Ascending aorta (tissue), 2 donors: ENCODE results near the gene CDR2. TPM values are rescaled to one million over a fixed set of nuclear protein-coding genes. Genes with fewer than 3 reads are reported as not detected.

Experiments
- DNase-seq, 2 donors: peaks; one replicate each; pipeline ENCODE4 v3.0.0-alpha.2; 2019; ENCODE audit warnings: low spot score in 2 of 2
- H3K27ac ChIP-seq, 2 donors: fragments of 200-600 bp; sonication (generic); one replicate each; pipeline ENCODE4 v1.5.1; 2016 to 2017; ENCODE audit warnings: mild to moderate bottlenecking in 1 of 2
- H3K27me3 ChIP-seq: fragments of 200-600 bp; sonication (generic); one replicate; pipeline ENCODE4 v1.5.1; 2017
- H3K36me3 ChIP-seq, 2 donors: fragments of 200-600 bp; sonication (generic); one replicate each; pipeline ENCODE4 v1.5.1; 2016
- H3K4me1 ChIP-seq, 2 donors: fragments of 200-600 bp; sonication (generic); one replicate each; pipeline ENCODE4 v1.5.1; 2016 to 2017; ENCODE audit warnings: mild to moderate bottlenecking in 1 of 2
- H3K4me3 ChIP-seq, 2 donors: fragments of 200-600 bp; sonication (generic); one replicate each; pipeline ENCODE4 v1.5.1; 2016 to 2017; ENCODE audit warnings: mild to moderate bottlenecking in 1 of 2
- H3K9me3 ChIP-seq, 2 donors: fragments of 200-600 bp; sonication (generic); one replicate each; pipeline ENCODE4 v1.5.1; 2016
- CTCF ChIP-seq, 3 experiments: fragments of 200-600 bp in 2 of 3; fragments of 450-650 bp in 1 of 3; sonication (generic) in 2 of 3; IDR thresholded peaks; one replicate each; pipeline ENCODE4 v1.5.1; 2016 to 2019; ENCODE audit warnings: antibody characterized with exemption in 3 of 3, mild to moderate bottlenecking in 1 of 3, moderate library complexity in 1 of 3
- intact Hi-C: fragments of 100-400 bp; cut with DNase I; formaldehyde crosslinking; loops from one replicate; pipeline ENCODE4 v1.15.1; 2023
- total RNA-seq: library from RNA; depleted of rRNA; stranded (reverse); fragments of >200 nt; gene quantifications from one replicate; pipeline ENCODE4 v1.1.0, GENCODE V29; 2016

The CDR2 gene
- total RNA-seq, 1 donor from 2014 or later: 36.3 TPM

- Histone ChIP-seq H3K4me1 (peaks cover 0 to 4% of the 10 kb centered on the region in 2 donors), H3K27me3 (no peaks in the 10 kb centered on the region), H3K27ac (no peak overlapping the region), H3K36me3 (peaks cover 56 to 94% of the 10 kb centered on the region in 2 donors), H3K4me3 (no peak overlapping the region), H3K9me3 (no peaks in the 10 kb centered on the region)
- TF ChIP-seq CTCF (IDR thresholded peaks at IDR 0.05): no peak
- intact Hi-C loops: no loop called here
- DNase-seq: no peak
Observed at GRCh38 chr16:22326369-22326652, 48.1 kb downstream of the CDR2 start.

GRCh38 chr16:22325598-22326368, 48.6 kb downstream of the CDR2 start:
- intact Hi-C loops: no loop called here
- no peak for DNase-seq

GRCh38 chr16:22324787-22325597, 49.4 kb downstream of the CDR2 start:
- Histone ChIP-seq H3K4me3 (no peak overlapping the region), H3K27ac (no peak overlapping the region), H3K27me3 (no peaks in the 10 kb centered on the region), H3K9me3 (no peaks in the 10 kb centered on the region), H3K4me1 (peaks cover 0 to 4% of the 10 kb centered on the region in 2 donors), H3K36me3 (peaks cover 56 to 88% of the 10 kb centered on the region in 2 donors)
- no peak for TF ChIP-seq CTCF (IDR thresholded peaks at IDR 0.05)
- intact Hi-C loops: loop anchor here (5.0 kb wide), 1 partner anchor 47 kb away; the partner anchor contains the start of gene CDR2
- DNase-seq: no peak

More at GRCh38 chr16:22325598-22326368, 48.6 kb downstream of the CDR2 start:
- Histone ChIP-seq H3K27me3 (no peaks in the 10 kb centered on the region), H3K36me3 (peaks cover 56 to 89% of the 10 kb centered on the region in 2 donors), H3K27ac (no peak overlapping the region), H3K4me3 (no peak overlapping the region), H3K4me1 (peaks cover 0 to 4% of the 10 kb centered on the region in 2 donors), H3K9me3 (no peaks in the 10 kb centered on the region)
- TF ChIP-seq CTCF (IDR thresholded peaks at IDR 0.05): no peak

- H3K4me3 ChIP-seq: no peak overlapping the region
- no peak overlapping the region for H3K27ac ChIP-seq
- no peak for DNase-seq
- H3K9me3 ChIP-seq: no peaks in the 10 kb centered on the region
- intact Hi-C loops: loop anchor here (5.0 kb wide), 1 partner anchor 48 kb away; the partner anchor contains the start of gene CDR2
- H3K27me3 ChIP-seq: no peaks in the 10 kb centered on the region
- no peak for TF ChIP-seq CTCF (IDR thresholded peaks at IDR 0.05)
- H3K36me3 ChIP-seq: peaks cover 59 to 88% of the 10 kb centered on the region in 2 donors
- peaks cover 0 to 4% of the 10 kb centered on the region in 2 donors for H3K4me1 ChIP-seq
Observed at GRCh38 chr16:22323959-22324786, 50.2 kb downstream of the CDR2 start.
